A549 (cell line): ENCODE results near the gene PDE3A. TPM values are rescaled to one million over a fixed set of nuclear protein-coding genes. Genes with fewer than 3 reads are reported as not detected.

Experiments used
- ATAC-seq, 2 experiments: fragments of 200-7000 bp in 1 of 2; fragments of >200 bp in 1 of 2; cut with Nextera tagmentation in 1 of 2; cut with Tn5 transposase in 1 of 2; 3 replicates each; pipeline versions ENCODE4 v1.8.0 to v1.9.1; 2018 to 2020; ENCODE audit warnings: mild to moderate bottlenecking in 1 of 2, moderate library complexity in 1 of 2
- CTCF ChIA-PET: fragments of 300-600 bp; sonication (Branson Sonifier 250); formaldehyde crosslinking; extraction: SDS; loops from one replicate; lab custom pipeline; 2021; ENCODE audit warnings: antibody characterized with exemption, inconsistent platforms; lab: Yijun Ruan, JAX
- POLR2A ChIA-PET: fragments of 350-600 bp; formaldehyde crosslinking; extraction: SDS; loops from one replicate; lab custom pipeline; 2021; ENCODE audit warnings: antibody characterized with exemption, inconsistent platforms; lab: Yijun Ruan, JAX
- DNase-seq, 2 experiments: peaks; one replicate each; pipeline versions ENCODE4 v3.0.0 to v3.0.0-alpha.2; 2011 to 2016; ENCODE audit warnings: low read depth in 1 of 2, low spot score in 1 of 2
- FAIRE-seq: peaks from 2 replicates; lab custom pipeline; 2011; peaks lifted over from hg19 to GRCh38; lab: Jason Lieb, UNC
- H3K27ac ChIP-seq, 2 experiments: fragments of >200 bp; sonication (Bioruptor Twin); formaldehyde crosslinking; 3 replicates each; pipeline ENCODE4 v1.5.1; 2016 to 2017
- H3K4me1 ChIP-seq: fragments of >200 bp; sonication (Bioruptor Twin); formaldehyde crosslinking; 3 replicates; pipeline ENCODE4 v1.6.1; 2016
- H3K4me2 ChIP-seq: fragments of >200 bp; sonication (Bioruptor Twin); formaldehyde crosslinking; 3 replicates; pipeline ENCODE4 v1.6.1; 2016
- H3K4me3 ChIP-seq: fragments of >200 bp; sonication (Bioruptor Twin); formaldehyde crosslinking; 3 replicates; pipeline ENCODE4 v1.5.1; 2016
- H3K9me3 ChIP-seq: fragments of >200 bp; sonication (Bioruptor Twin); formaldehyde crosslinking; 3 replicates; pipeline ENCODE4 v1.6.1; 2016
- BHLHE40 ChIP-seq: IDR thresholded peaks from 2 replicates; pipeline ENCODE4 v1.6.1; 2012; ENCODE audit warnings: low read depth, low read length, inconsistent platforms
- CBX2 ChIP-seq: fragments of 200-600 bp; sonication (generic); IDR thresholded peaks from 2 replicates; pipeline ENCODE4 v1.6.1; 2016; ENCODE audit warnings: low read depth, mild to moderate bottlenecking, borderline replicate concordance
- CHD4 ChIP-seq: fragments of 200-600 bp; sonication (generic); IDR thresholded peaks from 2 replicates; pipeline ENCODE4 v1.6.1; 2016; ENCODE audit warnings: antibody characterized with exemption, mild to moderate bottlenecking, borderline replicate concordance
- EHF ChIP-seq: fragments of 250-450 bp; sonication (Bioruptor Pico); IDR thresholded peaks from 2 replicates; pipeline ENCODE4 v1.5.0; 2020; ENCODE audit warnings: mild to moderate bottlenecking
- EHMT2 ChIP-seq: fragments of 200-600 bp; sonication (generic); IDR thresholded peaks from 2 replicates; pipeline ENCODE4 v1.6.1; 2016; ENCODE audit warnings: antibody characterized with exemption, low read depth, mild to moderate bottlenecking, moderate library complexity
- ESRRA ChIP-seq: fragments of 150-350 bp; IDR thresholded peaks from 2 replicates; pipeline ENCODE4 v1.6.1; 2014; ENCODE audit warnings: mild to moderate bottlenecking, low read length, borderline replicate concordance
- FOSB ChIP-seq: fragments of 250-450 bp; sonication (Bioruptor Pico); IDR thresholded peaks from 2 replicates; pipeline ENCODE4 v1.5.0; 2020; ENCODE audit warnings: mild to moderate bottlenecking, moderate library complexity
- GATA3 ChIP-seq: IDR thresholded peaks from 2 replicates; pipeline ENCODE4 v1.6.1; 2012; ENCODE audit warnings: borderline replicate concordance
- HDAC2 ChIP-seq: fragments of 200-600 bp; sonication (generic); IDR thresholded peaks from 2 replicates; pipeline ENCODE4 v1.6.1; 2016
- HES2 ChIP-seq: fragments of >200 bp; sonication (Bioruptor Twin); formaldehyde crosslinking; IDR thresholded peaks from 2 replicates; pipeline ENCODE4 v1.6.1; 2016
- HMGXB4 ChIP-seq: fragments of 250-450 bp; sonication (Bioruptor Pico); IDR thresholded peaks from 2 replicates; pipeline ENCODE4 v1.5.0; 2021; ENCODE audit warnings: mild to moderate bottlenecking, moderate library complexity, borderline replicate concordance
- HOXB5 ChIP-seq: fragments of 250-450 bp; sonication (Bioruptor Pico); IDR thresholded peaks from 2 replicates; pipeline ENCODE4 v1.5.0; 2020; ENCODE audit warnings: mild to moderate bottlenecking, moderate library complexity
- MAFK ChIP-seq: fragments of 450-650 bp; IDR thresholded peaks from 2 replicates; pipeline ENCODE4 v1.6.1; 2014; ENCODE audit not compliant: partially characterized antibody
- NPAS2 ChIP-seq: fragments of 250-450 bp; sonication (Bioruptor Pico); IDR thresholded peaks from 2 replicates; pipeline ENCODE4 v1.8.0; 2022; ENCODE audit warnings: mild to moderate bottlenecking, moderate library complexity, borderline replicate concordance
- NR3C1 ChIP-seq: fragments of >200 bp; sonication (Bioruptor Twin); formaldehyde crosslinking; IDR thresholded peaks from 3 replicates; pipeline ENCODE4 v1.6.1; 2017
- RAD21 ChIP-seq, 2 experiments: fragments of >200 bp in 1 of 2; sonication (Bioruptor Twin) in 1 of 2; formaldehyde crosslinking in 1 of 2; IDR thresholded peaks in 1 of 2; conservative IDR thresholded peaks in 1 of 2; 2 replicates in 1 of 2; 3 replicates in 1 of 2; pipeline ENCODE4 v1.6.1; 2012 to 2018; ENCODE audit warnings: inconsistent platforms in 1 of 2
- RCOR1 ChIP-seq: fragments of 150-350 bp; IDR thresholded peaks from 2 replicates; pipeline ENCODE4 v1.6.1; 2014; ENCODE audit warnings: antibody characterized with exemption, low read length, low read depth
- RFX5 ChIP-seq: fragments of 450-650 bp; IDR thresholded peaks from 2 replicates; pipeline ENCODE4 v1.7.1; 2014; ENCODE audit warnings: antibody characterized with exemption, mild to moderate bottlenecking, moderate library complexity
- SREBF2 ChIP-seq: fragments of 450-650 bp; IDR thresholded peaks from 2 replicates; pipeline ENCODE4 v1.6.1; 2014; ENCODE audit warnings: mild to moderate bottlenecking, moderate library complexity
- TP53 ChIP-seq: fragments of 250-450 bp; sonication (Bioruptor Pico); IDR thresholded peaks from 2 replicates; pipeline ENCODE4 v1.5.0; 2021; ENCODE audit warnings: mild to moderate bottlenecking, moderate library complexity
- USF2 ChIP-seq: fragments of 450-650 bp; IDR thresholded peaks from 2 replicates; pipeline ENCODE4 v1.6.1; 2014; ENCODE audit warnings: antibody characterized with exemption
- ZC3H11A ChIP-seq: fragments of 450-650 bp; IDR thresholded peaks from 2 replicates; pipeline ENCODE4 v1.6.1; 2014; ENCODE audit warnings: antibody characterized with exemption, mild to moderate bottlenecking
- WGBS: methylation state at CpG from one replicate; pipeline ENCODE4 v1.1.6; 2017; ENCODE audit errors: missing lambda C conversion rate; 5-methylcytosine and 5-hydroxymethylcytosine counted together
- polyA plus RNA-seq, 4 experiments: library from polyadenylated mRNA; depleted of rRNA in 3 of 4; stranded (reverse); fragments of >200 nt; fragmentation: RNase III in 1 of 4; extraction: RNeasy Plus Mini Kit Qiagen cat#74134 plus additional on column Dnase treatment in 1 of 4; gene quantifications; 2 replicates in 3 of 4; 3 replicates in 1 of 4; pipeline ENCODE4 v1.2.3, GENCODE V29; 2011 to 2017

The PDE3A gene
- polyA plus RNA-seq, 2 of the 4 experiments (the other 2 are of a cell fraction): 7.6 to 12.7 TPM

GRCh38 chr12:20501958-20502357, 133.6 kb downstream of the PDE3A start (continued):
- no peak for TF ChIP-seq HES2
- TF ChIP-seq, all 56 proteins: peak for 0

GRCh38 chr12:20503858-20504257, 135.5 kb downstream of the PDE3A start:
- Histone ChIP-seq H3K27ac (peak overlapping the region; percentile 40 to 78; a peak in 3 of 6 replicates), H3K4me2 (no peak overlapping the region), H3K4me1 (peaks cover 47% of the 10 kb centered on the region), H3K4me3 (no peak overlapping the region)
- DNase-seq (no peak), FAIRE-seq (peak; percentile 89)
- ChIA-PET CTCF (interaction anchor here (1.0 kb wide), 1 partner anchor 45 kb away, joined by 3 read pairs; no protein-coding TSS in a partner anchor), POLR2A (no interaction called here)
- 66% methylated on average over 1 of the region's 1 CpG for WGBS
- TF ChIP-seq RCOR1: no peak
- TF ChIP-seq MAFK: peak; percentile 76
- TF ChIP-seq, all 56 proteins: peak for 1
- ATAC-seq: no peak
- no peaks in the 10 kb centered on the region; the same call in 1 of the 3 replicates for H3K9me3 ChIP-seq

GRCh38 chr12:20505056-20505455, 136.7 kb downstream of the PDE3A start:
- Histone ChIP-seq H3K4me3 (no peak overlapping the region), H3K9me3 (no peaks in the 10 kb centered on the region; the same call in 1 of the 3 replicates), H3K4me2 (peak overlapping the region; percentile 30), H3K4me1 (peaks cover 56% of the 10 kb centered on the region), H3K27ac (peak overlapping the region; percentile 78 to 84)
- ChIA-PET CTCF (interaction anchor here (1.1 kb wide), 1 partner anchor 44 kb away, joined by 3 read pairs; no protein-coding TSS in a partner anchor), POLR2A (no interaction called here)
- DNase-seq (no peak), FAIRE-seq (no peak), ATAC-seq (peak in 1 of 2 experiments; percentile 40; a peak in 3 of 6 replicates)
- no peak for TF ChIP-seq CBX2
- no peak for TF ChIP-seq GATA3
- TF ChIP-seq SREBF2: no peak
- TF ChIP-seq USF2: no peak
- TF ChIP-seq RCOR1: no peak
- TF ChIP-seq EHMT2: no peak
- no peak for TF ChIP-seq HOXB5 (CRISPR knock-in tag)
- no peak for TF ChIP-seq FOSB

- FAIRE-seq (no peak), ATAC-seq (no peak), DNase-seq (no peak)
- H3K4me2 ChIP-seq: no peak overlapping the region; the same call in 2 of the 3 replicates
- peaks cover 56% of the 10 kb centered on the region for H3K4me1 ChIP-seq
- no peaks in the 10 kb centered on the region for H3K9me3 ChIP-seq
- ChIA-PET POLR2A (no interaction called here), CTCF (no interaction called here)
- no peak for TF ChIP-seq CHD4
- TF ChIP-seq HMGXB4 (CRISPR knock-in tag): no peak
- TF ChIP-seq TP53: no peak
- TF ChIP-seq RAD21 (conservative IDR thresholded peaks at IDR 0.05 in 1 of 2, IDR thresholded peaks at IDR 0.05 in 1 of 2): no peak
- no peak for TF ChIP-seq HDAC2
- TF ChIP-seq BHLHE40: no peak
- no peak for TF ChIP-seq EHMT2
- TF ChIP-seq HOXB5 (CRISPR knock-in tag): no peak
- no peak for TF ChIP-seq USF2
- TF ChIP-seq NPAS2: no peak
- no peak for TF ChIP-seq HES2
- TF ChIP-seq NR3C1: no peak
- TF ChIP-seq EHF (CRISPR knock-in tag): no peak
- TF ChIP-seq ESRRA: no peak
- no peak for TF ChIP-seq RFX5
- no peak for TF ChIP-seq ZC3H11A
- WGBS: 88% methylated on average over 3 of the region's 3 CpGs
- peak overlapping the region; percentile 78 to 90 for H3K27ac ChIP-seq
- no peak overlapping the region for H3K4me3 ChIP-seq
Observed at GRCh38 chr12:20507056-20507455, 138.7 kb downstream of the PDE3A start.
